MM.1S (cell line): Measurements from ENCODE around the gene SLC25A33.
"Not testable (repeated sequence)": the region's sequence is repeated elsewhere in the genome, so short reads cannot be mapped to it uniquely, and the experiment has no call there.

Source experiments
- DNase-seq: peaks from one replicate; pipeline ENCODE4 v3.0.0-alpha.2; 2015
- H2AFZ ChIP-seq: fragments of 300-600 bp; sonication (generic); 2 replicates; pipeline ENCODE4 v1.6.0; 2016; ENCODE audit warnings: antibody characterized with exemption, low read length
- H3F3A ChIP-seq: fragments of 300-600 bp; sonication (generic); 2 replicates; pipeline ENCODE4 v1.6.1; 2016; ENCODE audit warnings: mild to moderate bottlenecking, antibody characterized with exemption, low read length, moderate library complexity, mixed read lengths; ENCODE audit not compliant: insufficient read depth
- H3K27ac ChIP-seq: fragments of 300-600 bp; sonication (generic); 2 replicates; pipeline ENCODE4 v1.5.1; 2016; ENCODE audit warnings: mild to moderate bottlenecking, low read length
- H3K27me3 ChIP-seq: fragments of 300-600 bp; sonication (generic); replicated peaks from 2 replicates; pipeline ENCODE4 v1.6.0; 2016; ENCODE audit warnings: low read length; ENCODE audit not compliant: insufficient read depth
- H3K36me3 ChIP-seq: fragments of 300-600 bp; sonication (generic); replicated peaks from 2 replicates; pipeline ENCODE4 v1.6.1; 2016; ENCODE audit warnings: mild to moderate bottlenecking, low read length, mixed read lengths; ENCODE audit not compliant: insufficient read depth
- H3K4me1 ChIP-seq: fragments of 300-600 bp; sonication (generic); 2 replicates; pipeline ENCODE4 v1.6.1; 2016; ENCODE audit warnings: low read length, mixed read lengths
- H3K4me2 ChIP-seq: fragments of 300-600 bp; sonication (generic); 2 replicates; pipeline ENCODE4 v1.6.0; 2016; ENCODE audit warnings: low read depth, low read length
- H3K4me3 ChIP-seq: fragments of 300-600 bp; sonication (generic); 2 replicates; pipeline ENCODE4 v1.5.1; 2016; ENCODE audit warnings: low read length, mixed read lengths
- H3K79me2 ChIP-seq: fragments of 300-600 bp; sonication (generic); 2 replicates; pipeline ENCODE4 v1.6.1; 2016; ENCODE audit warnings: mixed run types, low read length, mixed read lengths
- H3K9ac ChIP-seq: fragments of 300-600 bp; sonication (generic); 2 replicates; pipeline ENCODE4 v1.6.1; 2016; ENCODE audit warnings: low read length, mixed read lengths
- H3K9me2 ChIP-seq: fragments of 300-600 bp; sonication (generic); replicated peaks from 2 replicates; pipeline ENCODE4 v1.6.1; 2016; ENCODE audit warnings: mild to moderate bottlenecking, low read length, mixed read lengths; ENCODE audit not compliant: insufficient read depth
- H3K9me3 ChIP-seq: fragments of 300-600 bp; sonication (generic); replicated peaks from 2 replicates; pipeline ENCODE4 v1.6.1; 2016; ENCODE audit warnings: mild to moderate bottlenecking, low read length, mixed read lengths; ENCODE audit not compliant: insufficient read depth
- H4K20me1 ChIP-seq: fragments of 300-600 bp; sonication (generic); 2 replicates; pipeline ENCODE4 v1.6.1; 2016; ENCODE audit warnings: mild to moderate bottlenecking, low read length, moderate library complexity, mixed read lengths; ENCODE audit not compliant: insufficient read depth
- EZH2 ChIP-seq: fragments of 300-600 bp; sonication (generic); optimal IDR thresholded peaks from 2 replicates; pipeline ENCODE3; 2017; ENCODE audit warnings: low read depth, mild to moderate bottlenecking, antibody characterized with exemption, low read length, mixed read lengths
- EZH2phosphoT487 ChIP-seq: fragments of 300-600 bp; sonication (generic); IDR thresholded peaks from 2 replicates; pipeline ENCODE4 v1.6.1; 2018; ENCODE audit warnings: antibody characterized with exemption, low read length
- TF ChIP-seq, protein P1 (sequence below): fragments of 300-600 bp; sonication (generic); IDR thresholded peaks from 2 replicates; pipeline ENCODE4 v1.5.1; 2016; ENCODE audit warnings: antibody characterized with exemption, low read length, mixed read lengths

SLC25A33 gene

GRCh38 chr1:9558946-9559545, 19.8 kb downstream of the SLC25A33 start:
- Histone ChIP-seq H3K9ac (no peak overlapping the region), H3K4me3 (no peak overlapping the region), H3K4me1 (no peaks in the 10 kb centered on the region), H2AFZ (no peak overlapping the region), H3K36me3 (no peaks in the 10 kb centered on the region; the same call in 1 of the 2 replicates), H3K27ac (no peak overlapping the region), H3K9me2 (no peaks in the 10 kb centered on the region), H3K79me2 (no peaks in the 10 kb centered on the region), H3K27me3 (no peaks in the 10 kb centered on the region), H3K9me3 (no peaks in the 10 kb centered on the region), H4K20me1 (no peaks in the 10 kb centered on the region), H3K4me2 (no peak overlapping the region), H3F3A (no peaks in the 10 kb centered on the region)
- TF ChIP-seq EZH2 (no peak), EZH2phosphoT487 (no peak)
- TF ChIP-seq, protein P1, sequence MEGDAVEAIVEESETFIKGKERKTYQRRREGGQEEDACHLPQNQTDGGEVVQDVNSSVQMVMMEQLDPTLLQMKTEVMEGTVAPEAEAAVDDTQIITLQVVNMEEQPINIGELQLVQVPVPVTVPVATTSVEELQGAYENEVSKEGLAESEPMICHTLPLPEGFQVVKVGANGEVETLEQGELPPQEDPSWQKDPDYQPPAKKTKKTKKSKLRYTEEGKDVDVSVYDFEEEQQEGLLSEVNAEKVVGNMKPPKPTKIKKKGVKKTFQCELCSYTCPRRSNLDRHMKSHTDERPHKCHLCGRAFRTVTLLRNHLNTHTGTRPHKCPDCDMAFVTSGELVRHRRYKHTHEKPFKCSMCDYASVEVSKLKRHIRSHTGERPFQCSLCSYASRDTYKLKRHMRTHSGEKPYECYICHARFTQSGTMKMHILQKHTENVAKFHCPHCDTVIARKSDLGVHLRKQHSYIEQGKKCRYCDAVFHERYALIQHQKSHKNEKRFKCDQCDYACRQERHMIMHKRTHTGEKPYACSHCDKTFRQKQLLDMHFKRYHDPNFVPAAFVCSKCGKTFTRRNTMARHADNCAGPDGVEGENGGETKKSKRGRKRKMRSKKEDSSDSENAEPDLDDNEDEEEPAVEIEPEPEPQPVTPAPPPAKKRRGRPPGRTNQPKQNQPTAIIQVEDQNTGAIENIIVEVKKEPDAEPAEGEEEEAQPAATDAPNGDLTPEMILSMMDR, result no peak
- no peak for DNase-seq

- Histone ChIP-seq H3K4me2 (no peak overlapping the region), H2AFZ (no peak overlapping the region), H4K20me1 (no peaks in the 10 kb centered on the region), H3K9me2 (no peaks in the 10 kb centered on the region), H3F3A (no peaks in the 10 kb centered on the region), H3K9ac (no peak overlapping the region), H3K27ac (no peak overlapping the region), H3K79me2 (no peaks in the 10 kb centered on the region), H3K36me3 (no peaks in the 10 kb centered on the region; the same call in 1 of the 2 replicates), H3K4me1 (no peaks in the 10 kb centered on the region), H3K27me3 (no peaks in the 10 kb centered on the region), H3K9me3 (no peaks in the 10 kb centered on the region), H3K4me3 (no peak overlapping the region)
- TF ChIP-seq EZH2phosphoT487, result no peak
- no peak for TF ChIP-seq EZH2
- TF ChIP-seq, protein P1, result no peak
- DNase-seq, result no peak
These were observed 20.4 kb downstream of the SLC25A33 start for GRCh38 chr1:9559673-9560072.

- not testable (repeated sequence) for H3K36me3 ChIP-seq, H4K20me1 ChIP-seq, H3K4me2 ChIP-seq, H3K9me2 ChIP-seq, H2AFZ ChIP-seq, H3K27ac ChIP-seq, H3K9me3 ChIP-seq, H3K9ac ChIP-seq, H3K4me1 ChIP-seq, H3K27me3 ChIP-seq, H3K79me2 ChIP-seq, DNase-seq, H3K4me3 ChIP-seq, H3F3A ChIP-seq
These were observed 20.8 kb downstream of the SLC25A33 start for GRCh38 chr1:9560090-9560489.

DNA sequence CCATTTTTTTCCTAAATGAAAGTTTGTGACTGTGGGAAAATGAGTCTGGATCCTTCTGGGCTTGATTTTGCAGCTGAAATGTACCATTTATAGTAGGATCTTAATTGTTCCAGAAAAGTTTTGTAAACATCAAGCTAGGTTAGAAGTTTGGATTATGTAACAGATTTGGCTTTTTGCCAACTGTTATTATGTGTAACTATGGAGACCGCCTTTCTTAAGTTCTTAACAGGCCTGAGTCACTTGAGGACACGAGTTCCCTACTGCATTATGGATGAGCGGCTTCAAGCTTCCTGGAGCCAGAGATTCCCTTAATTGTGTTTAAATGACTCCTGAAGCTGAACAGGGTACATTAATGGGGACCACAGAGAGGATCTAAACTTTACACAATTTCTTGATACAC, 22.2 kb downstream of the SLC25A33 start:
- H3K36me3 ChIP-seq, result no peaks in the 10 kb centered on the region; the same call in 1 of the 2 replicates
- TF ChIP-seq, protein P1, result no peak
- no peak for TF ChIP-seq EZH2phosphoT487
- no peak overlapping the region for H3K4me2 ChIP-seq
- no peak overlapping the region for H3K9ac ChIP-seq
- no peak for DNase-seq
- no peaks in the 10 kb centered on the region for H4K20me1 ChIP-seq
- no peaks in the 10 kb centered on the region for H3K9me3 ChIP-seq
- no peaks in the 10 kb centered on the region for H3K4me1 ChIP-seq
- no peaks in the 10 kb centered on the region for H3K79me2 ChIP-seq
- H3K27ac ChIP-seq, result no peak overlapping the region
- H3K27me3 ChIP-seq, result no peaks in the 10 kb centered on the region
- no peak overlapping the region for H2AFZ ChIP-seq
- H3K9me2 ChIP-seq, result no peaks in the 10 kb centered on the region
- no peak overlapping the region for H3K4me3 ChIP-seq
- H3F3A ChIP-seq, result no peaks in the 10 kb centered on the region
